AG20443 (cell line): Measurements from ENCODE around the gene PHETA1.
"Not testable (repeated sequence)": the region's sequence is repeated elsewhere in the genome, so short reads cannot be mapped to it uniquely, and the experiment has no call there.

ENCODE experiments used
- DNase-seq: peaks from one replicate; pipeline ENCODE4 v3.0.0; 2012; ENCODE audit warnings: low spot score, mixed read lengths

PHETA1 gene

GRCh38 chr12:111349748-111350520 lies 19.0 kb downstream of the PHETA1 start:
- no peak for DNase-seq

DNA sequence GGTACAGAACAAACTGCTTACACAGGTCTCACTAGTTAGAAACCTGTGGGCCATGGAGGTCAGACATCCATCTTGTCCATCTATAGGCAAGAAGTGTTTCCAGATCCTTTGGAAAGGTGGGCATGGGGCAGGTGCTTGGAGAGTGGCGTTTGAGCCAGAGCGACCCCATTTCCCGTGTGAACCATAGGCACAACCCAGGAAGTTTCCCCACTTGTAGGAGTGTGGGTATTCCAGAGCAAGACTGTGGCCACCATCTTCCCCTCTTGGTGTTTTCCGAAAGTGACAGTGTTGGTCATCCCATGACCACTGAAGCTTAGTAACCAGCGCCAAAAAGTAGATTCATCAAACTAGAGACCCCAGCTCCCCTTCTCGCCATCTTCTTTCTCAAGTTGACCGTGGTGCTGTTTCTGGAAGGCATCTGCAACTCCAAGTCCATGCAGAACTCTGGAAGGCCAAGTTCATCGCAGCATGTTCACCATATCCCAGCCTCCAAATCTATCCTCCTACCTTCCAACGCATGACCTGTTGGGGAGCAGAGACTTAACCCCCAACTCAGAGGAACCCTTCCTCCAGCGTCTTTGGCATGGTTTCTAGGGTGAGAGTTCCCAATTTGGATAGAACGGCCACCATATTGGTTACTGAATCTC lies 19.7 kb downstream of the PHETA1 start:
- DNase-seq, result no peak

GRCh38 chr12:111347891-111348644 lies 20.8 kb downstream of the PHETA1 start:
- DNase-seq, result no peak

GRCh38 chr12:111344254-111344875 lies 24.5 kb downstream of the PHETA1 start:
- no peak for DNase-seq

- no peak for DNase-seq
These were observed 25.7 kb downstream of the PHETA1 start for GRCh38 chr12:111343181-111343580.

DNA sequence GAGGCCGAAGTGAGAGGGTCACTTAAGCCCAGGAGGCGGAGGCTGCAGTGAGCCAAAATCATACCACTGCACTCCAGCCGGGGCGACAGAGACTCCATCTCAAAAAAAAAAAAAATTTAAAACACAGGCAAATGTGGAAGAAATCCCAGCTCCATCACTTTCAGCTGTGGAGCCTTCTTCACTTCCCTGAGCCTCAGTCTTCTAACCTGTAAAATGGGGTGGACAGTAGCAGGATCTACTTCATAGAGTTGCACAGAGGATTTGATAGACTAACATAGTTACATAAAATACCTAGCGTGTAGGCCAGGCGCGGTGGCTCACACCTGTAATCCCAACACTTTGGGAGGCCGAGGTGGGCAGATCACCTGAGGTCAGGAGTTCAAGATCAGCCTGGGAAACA lies 26.5 kb downstream of the PHETA1 start:
- DNase-seq, result no peak

GRCh38 chr12:111341426-111342065 lies 27.3 kb downstream of the PHETA1 start:
- no peak for DNase-seq

DNA sequence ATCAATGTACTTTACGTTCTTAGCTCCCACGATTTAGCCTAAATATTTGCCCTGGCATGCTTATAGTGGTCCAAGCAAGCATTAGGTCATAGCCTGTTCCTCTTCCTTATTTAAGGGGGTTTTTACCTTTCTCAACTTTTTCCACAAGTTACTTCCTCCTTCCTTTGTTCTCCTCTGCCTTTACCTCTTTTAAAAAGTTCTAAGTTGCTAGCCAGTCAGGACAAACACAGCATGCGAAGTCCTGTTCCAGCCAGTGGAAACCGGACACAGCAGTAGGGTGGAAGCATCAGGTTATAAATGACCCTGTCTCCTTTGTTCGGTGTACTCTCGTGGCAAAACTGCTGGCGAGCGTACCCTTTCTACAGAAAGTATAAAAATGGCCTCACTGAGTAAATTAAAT lies 28.2 kb downstream of the PHETA1 start:
- DNase-seq, result not testable (repeated sequence)

GRCh38 chr12:111340231-111340630 lies 28.7 kb downstream of the PHETA1 start:
- no peak for DNase-seq

- no peak for DNase-seq
These were observed 29.5 kb downstream of the PHETA1 start for GRCh38 chr12:111339321-111339938.

- DNase-seq, result no peak
These were observed 30.8 kb downstream of the PHETA1 start for GRCh38 chr12:111338096-111338495.

GRCh38 chr12:111337371-111337770 lies 31.5 kb downstream of the PHETA1 start:
- no peak for DNase-seq

DNA sequence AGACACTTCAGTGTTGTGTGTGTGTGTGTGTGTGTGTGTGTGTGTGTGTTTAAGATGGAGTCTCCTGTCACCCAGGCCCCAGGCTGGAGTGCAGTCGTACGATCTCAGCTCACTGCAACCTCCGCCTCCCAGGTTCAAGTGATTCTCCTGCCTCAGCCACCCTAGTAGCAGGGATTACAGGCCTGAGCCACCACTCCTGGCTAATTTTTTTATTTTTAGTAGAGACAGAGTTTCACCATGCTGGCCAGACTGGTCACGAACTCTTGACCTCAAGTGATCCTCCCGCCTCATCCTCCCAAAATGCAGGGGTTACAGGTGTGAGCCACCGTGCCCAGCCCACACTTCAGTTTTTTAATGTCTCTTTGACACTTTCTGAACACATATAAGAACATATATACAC lies 32.5 kb downstream of the PHETA1 start:
- DNase-seq, result not testable (repeated sequence)

- DNase-seq, result no peak
These were observed 33.1 kb downstream of the PHETA1 start for GRCh38 chr12:111335811-111336210.

- DNase-seq, result not testable (repeated sequence)
These were observed 33.6 kb downstream of the PHETA1 start for GRCh38 chr12:111335301-111335700.

- no peak for DNase-seq
These were observed 34.4 kb downstream of the PHETA1 start for GRCh38 chr12:111334393-111334915.

GRCh38 chr12:111330800-111331752 lies 37.8 kb downstream of the PHETA1 start:
- DNase-seq, result peak; percentile 78

- DNase-seq, result no peak
These were observed 40.8 kb downstream of the PHETA1 start for GRCh38 chr12:111328138-111328537.

DNA sequence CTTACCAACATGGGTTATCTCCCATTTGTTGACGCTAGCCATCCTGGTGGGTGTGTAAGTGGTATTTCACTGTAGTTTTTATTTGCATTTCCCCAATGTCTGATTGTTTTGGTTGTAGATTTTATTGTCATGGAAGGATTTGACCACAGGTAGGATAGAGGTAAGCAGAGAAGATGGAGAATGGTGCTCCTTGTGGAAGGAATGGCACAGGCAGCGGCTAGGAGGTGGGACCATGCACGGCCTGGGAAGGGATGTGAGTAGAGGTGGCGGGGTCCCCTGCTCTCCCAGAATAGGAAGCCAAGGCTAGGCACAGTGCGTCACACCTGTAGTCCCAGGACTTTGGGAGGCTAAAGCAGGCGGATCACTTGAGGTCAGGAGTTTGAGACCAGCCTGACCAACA lies 41.4 kb downstream of the PHETA1 start:
- DNase-seq, result no peak
